Hematopoietic multipotent progenitor cell (in vitro differentiated cells): Measurements from ENCODE around the gene C19orf85. TPM values are rescaled to one million over a fixed set of nuclear protein-coding genes. Genes with fewer than 3 reads are reported as not detected.
A peak's percentile ranks its signal among the peaks of the same experiment; 100 is the strongest.

Experiments
- DNase-seq, 3 donors: peaks; one replicate each; pipeline ENCODE4 v3.0.0-alpha.2; 2011 to 2015; ENCODE audit warnings: low read depth in 2 of 3, low spot score in 2 of 3
- total RNA-seq: library from RNA; depleted of rRNA; stranded (reverse); fragments of >200 nt; gene quantifications from one replicate; pipeline ENCODE4 v1.2.3, GENCODE V29; 2012

Gene C19orf85
- total RNA-seq, 1 donor, result not detected

GRCh38 chr19:55490478-55491432 is 26.2 kb upstream of the C19orf85 start:
- no peak for DNase-seq

GRCh38 chr19:55489711-55490477 is 25.3 kb upstream of the C19orf85 start:
- no peak for DNase-seq

- no peak for DNase-seq
Observed at GRCh38 chr19:55488986-55489710, 24.6 kb upstream of the C19orf85 start.

GRCh38 chr19:55487924-55488687 is 23.6 kb upstream of the C19orf85 start, which contains the start of gene SSC5D:
Gene SSC5D (plus strand): TSS chr19:55488436. CDS start chr19:55488590, 154 bp downstream.
- peak in 1 of 3 donors; percentile 15 for DNase-seq

GRCh38 chr19:55486971-55487923 is 22.7 kb upstream of the C19orf85 start:
- DNase-seq, result no peak

GRCh38 chr19:55486043-55486970 is 21.8 kb upstream of the C19orf85 start:
- no peak for DNase-seq

GRCh38 chr19:55485439-55486011 is 21.0 kb upstream of the C19orf85 start:
- DNase-seq, result peak in 2 of 3 donors; percentile 27 to 28

GRCh38 chr19:55484593-55485438 is 20.3 kb upstream of the C19orf85 start, which contains the start of gene NAT14:
Gene NAT14 (plus strand): TSS chr19:55485188. CDS start chr19:55485709, 521 bp downstream.
- DNase-seq, result peak; percentile 54 to 70 (median 67)

GRCh38 chr19:55483706-55484592 is 19.4 kb upstream of the C19orf85 start:
- no peak for DNase-seq

GRCh38 chr19:55482967-55483705 is 18.6 kb upstream of the C19orf85 start:
- DNase-seq, result no peak

- DNase-seq, result no peak
Observed at GRCh38 chr19:55482156-55482961, 17.8 kb upstream of the C19orf85 start.

- no peak for DNase-seq
Observed at GRCh38 chr19:55481794-55482155, 17.2 kb upstream of the C19orf85 start.

GRCh38 chr19:55481148-55481793 is 16.7 kb upstream of the C19orf85 start:
- DNase-seq, result no peak
